SJCRH30 (cell line): ENCODE measurements around the gene RUNX2. TPM values are rescaled to one million over a fixed set of nuclear protein-coding genes. Genes with fewer than 3 reads are reported as not detected.
A peak's percentile ranks its signal among the peaks of the same experiment; 100 is the strongest.

Experiments used
- DNase-seq, 2 experiments: peaks; one replicate each; pipeline ENCODE4 v3.0.0-alpha.2; 2015 to 2020
- H3K27ac ChIP-seq: fragments of 250-450 bp; sonication (Bioruptor Pico); 2 replicates; pipeline ENCODE4 v1.5.1; 2020; ENCODE audit warnings: mild to moderate bottlenecking, moderate library complexity
- H3K27me3 ChIP-seq: fragments of 250-450 bp; sonication (Bioruptor Pico); 2 replicates; pipeline ENCODE4 v1.5.1; 2020; ENCODE audit warnings: mild to moderate bottlenecking, moderate library complexity
- H3K36me3 ChIP-seq: fragments of 250-450 bp; sonication (Bioruptor Pico); 2 replicates; pipeline ENCODE4 v1.5.1; 2020; ENCODE audit warnings: mild to moderate bottlenecking, moderate library complexity
- H3K4me1 ChIP-seq: fragments of 250-450 bp; sonication (Bioruptor Pico); 2 replicates; pipeline ENCODE4 v1.5.1; 2020; ENCODE audit warnings: mild to moderate bottlenecking, moderate library complexity
- H3K4me3 ChIP-seq: fragments of 250-450 bp; sonication (Bioruptor Pico); 2 replicates; pipeline ENCODE4 v1.5.1; 2020; ENCODE audit warnings: mild to moderate bottlenecking, moderate library complexity
- H3K9me3 ChIP-seq: fragments of 250-450 bp; sonication (Bioruptor Pico); replicated peaks from 2 replicates; pipeline ENCODE4 v1.5.1; 2020; ENCODE audit warnings: mild to moderate bottlenecking, moderate library complexity
- total RNA-seq: library from RNA; depleted of rRNA; stranded (reverse); fragments of >200 nt; shearing (Covaris generic); gene quantifications from 2 replicates; pipeline ENCODE4 v1.2.3, GENCODE V29; 2014

Gene RUNX2
- total RNA-seq, 1 experiment from 2014 or later, result 50.5 TPM

GRCh38 chr6:45498591-45498990, 170.5 kb downstream of the RUNX2 start:
- no peak overlapping the region for H3K4me3 ChIP-seq
- no peaks in the 10 kb centered on the region for H3K27me3 ChIP-seq
- H3K36me3 ChIP-seq, result peaks cover 85% of the 10 kb centered on the region
- no peak overlapping the region for H3K27ac ChIP-seq
- peaks cover 18% of the 10 kb centered on the region for H3K4me1 ChIP-seq
- H3K9me3 ChIP-seq, result no peaks in the 10 kb centered on the region
- no peak for DNase-seq

DNA sequence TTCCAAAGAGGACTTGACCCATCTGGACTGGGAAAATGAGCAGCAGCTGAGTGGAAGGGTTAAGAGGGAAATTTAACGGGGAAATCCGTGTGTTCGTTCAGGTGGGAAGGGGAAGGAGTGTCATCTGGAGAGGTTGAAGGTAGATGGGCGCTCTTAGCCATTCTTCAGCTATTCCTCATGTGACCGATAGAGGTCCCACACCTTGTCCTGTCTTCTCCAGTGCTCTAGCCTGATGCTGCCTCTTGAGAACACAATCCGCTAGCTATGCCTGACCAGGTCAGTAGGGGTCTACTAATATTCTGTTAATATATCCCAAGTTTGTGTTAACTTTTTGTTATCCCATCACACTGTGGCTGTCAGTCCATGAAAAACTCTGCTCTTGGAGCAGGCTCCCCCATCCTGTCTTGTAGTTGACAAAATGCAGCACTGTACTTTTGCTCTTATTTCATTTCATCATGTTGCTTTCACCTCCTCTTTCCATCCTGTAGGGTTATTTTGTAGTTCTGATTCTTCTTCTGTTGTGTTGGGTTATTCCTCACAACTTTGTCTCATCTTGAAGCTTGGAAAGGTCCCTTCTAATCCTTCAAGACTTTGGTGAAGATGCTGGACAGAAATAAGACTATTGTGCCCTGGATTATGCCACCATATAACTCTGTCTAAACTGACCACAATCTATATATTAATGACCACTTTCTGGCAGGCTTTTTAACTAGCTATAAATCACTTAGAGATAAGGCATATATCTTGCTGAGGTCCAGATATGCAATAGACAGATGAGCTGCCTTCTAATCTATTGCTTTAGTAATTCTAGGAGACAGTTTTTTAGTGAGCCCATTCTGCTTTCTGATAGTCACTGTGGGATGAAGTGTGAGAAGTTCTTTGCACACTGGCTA, 173.0 kb downstream of the RUNX2 start:
- Histone ChIP-seq H3K36me3 (peaks cover 73% of the 10 kb centered on the region), H3K27ac (no peak overlapping the region), H3K4me1 (peaks cover 44% of the 10 kb centered on the region), H3K9me3 (no peaks in the 10 kb centered on the region), H3K4me3 (no peak overlapping the region), H3K27me3 (no peaks in the 10 kb centered on the region)
- DNase-seq, result no peak

DNA sequence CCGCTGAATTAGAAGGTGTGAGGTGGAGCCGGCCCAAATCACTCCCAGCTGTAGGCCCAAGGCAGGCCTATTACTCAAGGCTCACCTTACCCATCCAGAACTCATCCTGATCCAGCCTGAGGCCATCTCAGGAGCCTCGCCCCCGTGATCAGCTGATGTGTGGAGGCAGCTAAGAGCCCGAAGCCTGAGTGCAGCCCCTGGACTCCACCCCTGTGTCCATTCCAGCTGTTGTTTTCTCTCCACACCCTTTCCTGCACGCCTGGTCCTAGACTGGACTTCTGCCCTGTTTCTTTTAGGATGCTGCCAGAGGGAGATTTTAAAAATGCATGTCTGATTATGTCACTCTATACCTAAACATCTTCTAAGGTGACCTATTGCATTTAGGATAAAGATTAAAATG, 174.3 kb downstream of the RUNX2 start:
- no peak overlapping the region for H3K4me3 ChIP-seq
- H3K9me3 ChIP-seq, result no peaks in the 10 kb centered on the region
- peaks cover 66% of the 10 kb centered on the region for H3K36me3 ChIP-seq
- H3K4me1 ChIP-seq, result peaks cover 57% of the 10 kb centered on the region
- no peak overlapping the region for H3K27ac ChIP-seq
- no peaks in the 10 kb centered on the region for H3K27me3 ChIP-seq
- DNase-seq, result peak; percentile 56 to 60

DNA sequence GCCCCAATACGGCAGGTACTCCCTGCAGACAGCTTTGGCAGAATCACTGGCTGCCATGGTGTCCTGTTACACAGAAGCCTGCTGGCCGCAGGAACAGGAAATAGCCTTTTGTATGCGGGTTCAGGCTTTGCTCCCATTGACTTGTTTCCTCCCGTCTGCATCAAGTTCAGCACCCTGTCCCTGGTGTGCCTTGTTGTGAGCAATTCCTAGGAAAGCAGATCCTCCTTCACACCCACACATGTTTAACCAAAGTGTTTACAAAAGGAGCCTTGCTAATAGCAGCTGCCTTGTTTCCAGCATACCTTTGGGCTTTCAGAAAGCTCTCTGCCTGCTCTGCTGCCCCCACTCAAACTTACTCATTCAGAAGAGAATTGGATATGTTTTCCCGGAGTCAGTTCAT, 176.8 kb downstream of the RUNX2 start:
- Histone ChIP-seq H3K36me3 (peaks cover 60% of the 10 kb centered on the region), H3K4me3 (no peak overlapping the region), H3K9me3 (no peaks in the 10 kb centered on the region), H3K27ac (peak overlapping the region; percentile 37), H3K4me1 (peaks cover 57% of the 10 kb centered on the region), H3K27me3 (no peaks in the 10 kb centered on the region)
- DNase-seq, result peak; percentile 83 to 91

- Histone ChIP-seq H3K4me1 (peaks cover 57% of the 10 kb centered on the region), H3K27me3 (no peaks in the 10 kb centered on the region), H3K4me3 (no peak overlapping the region), H3K36me3 (peaks cover 61% of the 10 kb centered on the region), H3K9me3 (no peaks in the 10 kb centered on the region), H3K27ac (peak overlapping the region; percentile 37)
- DNase-seq, result no peak
Observed at GRCh38 chr6:45505470-45505869, 177.3 kb downstream of the RUNX2 start.

GRCh38 chr6:45507186-45507585, 179.1 kb downstream of the RUNX2 start:
- Histone ChIP-seq H3K4me3 (no peak overlapping the region), H3K9me3 (no peaks in the 10 kb centered on the region), H3K4me1 (peaks cover 58% of the 10 kb centered on the region), H3K27ac (peak overlapping the region; percentile 38), H3K27me3 (no peaks in the 10 kb centered on the region), H3K36me3 (peaks cover 65% of the 10 kb centered on the region)
- peak in 1 of 2 experiments; percentile 57 for DNase-seq

GRCh38 chr6:45509426-45509825, 181.3 kb downstream of the RUNX2 start:
- no peaks in the 10 kb centered on the region for H3K9me3 ChIP-seq
- H3K4me3 ChIP-seq, result no peak overlapping the region
- H3K36me3 ChIP-seq, result peaks cover 73% of the 10 kb centered on the region
- H3K4me1 ChIP-seq, result peaks cover 37% of the 10 kb centered on the region
- no peaks in the 10 kb centered on the region for H3K27me3 ChIP-seq
- H3K27ac ChIP-seq, result no peak overlapping the region
- no peak for DNase-seq

DNA sequence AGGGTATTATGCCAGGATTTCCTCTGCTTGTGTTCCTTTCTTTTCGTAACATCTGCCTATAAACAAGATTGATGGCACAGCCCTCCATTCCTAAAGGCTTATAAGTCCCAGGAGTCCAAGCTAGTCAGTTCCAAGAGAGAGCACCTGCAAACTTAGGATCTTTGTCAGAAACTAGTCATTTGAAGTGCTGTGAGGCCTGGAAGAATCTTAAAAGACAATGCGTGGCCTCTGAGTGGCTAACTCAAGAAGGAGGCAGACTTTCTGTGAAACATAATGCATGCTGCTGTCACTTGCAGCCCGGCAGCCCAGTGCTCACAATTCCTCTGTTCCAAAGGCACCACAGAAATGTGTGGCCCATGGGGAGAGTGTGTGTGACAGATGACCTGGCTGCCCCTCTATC, 184.6 kb downstream of the RUNX2 start:
- H3K9me3 ChIP-seq, result no peaks in the 10 kb centered on the region
- H3K27ac ChIP-seq, result no peak overlapping the region
- DNase-seq, result no peak
- no peak overlapping the region for H3K4me3 ChIP-seq
- peaks cover 7% of the 10 kb centered on the region; the same call in 1 of the 2 replicates for H3K4me1 ChIP-seq
- peaks cover 88% of the 10 kb centered on the region for H3K36me3 ChIP-seq
- no peaks in the 10 kb centered on the region for H3K27me3 ChIP-seq

GRCh38 chr6:45513213-45513618, 185.1 kb downstream of the RUNX2 start:
- Histone ChIP-seq H3K4me3 (no peak overlapping the region), H3K27me3 (no peaks in the 10 kb centered on the region), H3K9me3 (no peaks in the 10 kb centered on the region), H3K27ac (no peak overlapping the region), H3K36me3 (peaks cover 93% of the 10 kb centered on the region), H3K4me1 (peaks cover 7% of the 10 kb centered on the region; the same call in 1 of the 2 replicates)
- no peak for DNase-seq

DNA sequence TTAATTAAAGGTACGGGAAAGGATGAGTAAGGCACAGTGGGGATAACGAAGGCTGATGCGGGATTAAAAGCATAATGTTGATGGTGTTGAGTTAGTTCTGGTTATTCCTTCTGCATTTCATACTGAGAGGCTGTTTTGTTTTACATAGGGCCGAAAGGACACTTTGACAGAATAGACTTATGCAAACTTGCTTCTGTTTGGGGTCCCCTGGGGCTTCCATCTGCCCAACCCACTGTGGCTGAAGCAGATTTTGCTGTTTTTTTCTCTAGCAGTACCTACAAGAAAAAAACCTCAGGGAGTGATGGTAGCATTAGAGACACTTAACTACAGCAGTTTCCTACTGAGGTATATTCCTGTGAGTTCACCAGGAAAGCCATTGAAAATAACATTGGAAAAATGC, 185.7 kb downstream of the RUNX2 start:
- peaks cover 94% of the 10 kb centered on the region for H3K36me3 ChIP-seq
- H3K9me3 ChIP-seq, result no peaks in the 10 kb centered on the region
- no peak for DNase-seq
- no peaks in the 10 kb centered on the region for H3K27me3 ChIP-seq
- H3K27ac ChIP-seq, result no peak overlapping the region
- H3K4me1 ChIP-seq, result peaks cover 7% of the 10 kb centered on the region; the same call in 1 of the 2 replicates
- no peak overlapping the region for H3K4me3 ChIP-seq

GRCh38 chr6:45514454-45515230, 186.5 kb downstream of the RUNX2 start:
- Histone ChIP-seq H3K36me3 (peaks cover 97% of the 10 kb centered on the region), H3K9me3 (no peaks in the 10 kb centered on the region), H3K4me3 (no peak overlapping the region), H3K27ac (no peak overlapping the region), H3K4me1 (peaks cover 7% of the 10 kb centered on the region; the same call in 1 of the 2 replicates), H3K27me3 (no peaks in the 10 kb centered on the region)
- no peak for DNase-seq

DNA sequence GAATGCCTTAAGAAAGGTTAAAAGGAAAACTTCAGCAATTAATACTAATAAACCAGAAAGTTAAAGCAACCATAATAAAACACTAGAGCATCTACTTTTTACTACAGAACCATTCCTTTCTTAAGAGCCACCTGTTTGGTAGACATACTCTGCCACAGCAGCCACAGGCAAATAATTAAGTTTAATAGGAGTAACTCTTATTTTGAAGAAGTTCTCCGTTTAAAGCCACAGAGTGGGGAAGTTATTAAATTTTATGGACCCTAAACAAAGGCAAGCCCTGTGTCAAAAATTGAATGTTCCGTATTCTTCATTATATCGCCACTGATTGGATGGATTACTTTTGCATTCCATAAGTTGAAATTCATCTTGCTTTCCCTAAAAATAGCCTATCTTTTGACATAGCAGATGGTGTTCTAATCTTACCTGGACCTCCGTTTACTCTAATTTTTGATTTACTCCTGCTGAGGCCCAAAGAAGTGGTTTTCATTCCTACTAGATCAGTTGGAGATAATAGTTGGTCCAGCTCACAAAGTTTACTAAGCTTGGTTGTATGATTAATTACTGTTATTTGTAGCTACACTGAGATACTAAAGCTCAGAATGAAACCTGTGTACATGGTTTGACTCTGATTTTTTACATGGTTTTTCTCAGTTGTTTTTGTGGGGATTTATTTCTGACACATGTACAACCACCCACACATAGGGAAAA, 190.0 kb downstream of the RUNX2 start:
- Histone ChIP-seq H3K4me3 (no peak overlapping the region), H3K27ac (no peak overlapping the region), H3K4me1 (no peaks in the 10 kb centered on the region; the same call in 1 of the 2 replicates), H3K27me3 (no peaks in the 10 kb centered on the region), H3K36me3 (peaks cover 95% of the 10 kb centered on the region), H3K9me3 (no peaks in the 10 kb centered on the region)
- no peak for DNase-seq

DNA sequence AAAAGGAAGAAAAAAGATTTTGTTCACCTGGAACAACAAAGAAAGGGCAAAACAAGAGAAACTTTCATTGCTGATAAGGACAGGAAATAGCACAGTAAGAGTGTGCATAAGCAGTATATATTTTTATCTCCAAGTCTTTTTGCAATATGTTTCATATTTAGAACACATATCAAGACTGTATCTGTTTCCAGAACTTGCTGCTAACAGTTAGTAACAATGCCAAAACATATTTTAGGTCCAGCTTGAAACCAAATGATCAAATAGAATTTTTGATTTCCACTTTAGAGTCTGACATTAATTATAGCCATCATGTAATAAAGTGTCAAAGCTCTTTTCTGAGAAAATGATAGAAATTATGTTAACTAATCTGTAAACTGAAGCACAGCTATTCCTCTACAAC, 193.1 kb downstream of the RUNX2 start:
- Histone ChIP-seq H3K27me3 (no peaks in the 10 kb centered on the region), H3K27ac (no peak overlapping the region), H3K36me3 (peaks cover 91% of the 10 kb centered on the region), H3K4me3 (no peak overlapping the region), H3K4me1 (no peaks in the 10 kb centered on the region; the same call in 1 of the 2 replicates), H3K9me3 (no peaks in the 10 kb centered on the region)
- DNase-seq, result no peak

DNA sequence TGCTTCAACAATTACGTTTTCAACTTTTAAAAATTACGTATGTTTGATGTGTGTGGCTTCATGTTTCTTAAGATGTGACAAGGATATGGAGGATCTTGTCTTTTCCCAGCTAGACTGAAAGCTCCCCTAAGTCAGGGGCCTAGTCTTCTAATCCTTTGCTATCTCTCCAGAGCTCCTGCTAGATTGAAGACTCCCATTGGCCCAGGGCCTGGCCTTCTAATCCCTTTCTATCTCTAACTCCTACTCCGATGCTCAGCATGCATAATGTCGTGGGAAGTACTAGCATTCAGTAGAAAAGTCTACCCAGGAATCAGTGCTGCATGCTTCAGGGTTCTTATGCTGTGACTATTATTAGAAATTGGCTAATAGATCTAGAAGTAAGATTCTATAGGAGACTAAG, 194.4 kb downstream of the RUNX2 start:
- H3K36me3 ChIP-seq, result peaks cover 93% of the 10 kb centered on the region
- H3K4me1 ChIP-seq, result no peaks in the 10 kb centered on the region; the same call in 1 of the 2 replicates
- H3K4me3 ChIP-seq, result no peak overlapping the region
- no peaks in the 10 kb centered on the region for H3K27me3 ChIP-seq
- H3K27ac ChIP-seq, result no peak overlapping the region
- no peaks in the 10 kb centered on the region for H3K9me3 ChIP-seq
- DNase-seq, result no peak
